ENCODE data around the gene DDX31.

Gene DDX31

GRCh38 chr9:132597073-132597775, 72.6 kb downstream of the DDX31 start:
- DNase-seq, result peak in 27 of 58 donors; percentile 3 to 57 (median 14)

- DNase-seq, result no peak
Measured at GRCh38 chr9:132596200-132596599, 73.6 kb downstream of the DDX31 start.

DNA sequence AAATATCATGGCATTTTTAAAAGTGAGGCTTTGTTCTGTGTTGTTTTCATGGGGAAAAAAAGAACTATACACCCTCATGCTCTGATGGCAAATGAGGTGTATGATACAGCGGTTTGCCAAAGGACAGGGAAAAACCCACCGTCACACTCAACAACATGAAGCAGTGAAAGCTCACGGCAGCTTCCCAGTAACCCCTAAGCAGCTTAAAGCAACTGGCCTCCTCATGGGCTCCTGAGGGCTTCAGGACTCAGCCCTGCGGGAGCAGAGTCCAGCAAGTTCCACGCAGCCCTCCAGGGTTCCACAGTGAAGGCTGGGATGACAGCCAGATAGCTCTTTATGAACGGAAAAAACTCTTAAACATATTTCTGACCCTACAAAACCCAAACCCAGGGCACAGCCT, 74.5 kb downstream of the DDX31 start:
- DNase-seq, result no peak

DNA sequence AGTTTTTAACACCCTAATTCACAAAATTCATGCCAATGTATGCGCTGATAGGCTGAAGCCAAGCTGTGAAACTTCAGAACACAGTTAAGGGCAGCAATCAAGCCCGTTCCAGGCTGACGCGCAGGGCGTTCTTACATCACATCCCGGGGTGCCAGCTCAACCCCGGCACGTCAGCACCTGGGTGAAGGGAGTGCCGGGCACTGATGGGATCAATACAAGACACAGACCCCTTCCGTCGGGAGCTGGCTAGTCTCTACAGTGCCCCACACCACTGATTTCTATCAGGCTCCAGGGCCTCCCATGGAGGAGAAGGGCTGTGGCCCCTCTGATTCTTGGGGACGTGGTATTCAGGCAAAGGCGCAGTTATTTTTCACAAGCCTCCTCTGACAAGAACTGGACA, 75.4 kb downstream of the DDX31 start:
- no peak for DNase-seq

DNA sequence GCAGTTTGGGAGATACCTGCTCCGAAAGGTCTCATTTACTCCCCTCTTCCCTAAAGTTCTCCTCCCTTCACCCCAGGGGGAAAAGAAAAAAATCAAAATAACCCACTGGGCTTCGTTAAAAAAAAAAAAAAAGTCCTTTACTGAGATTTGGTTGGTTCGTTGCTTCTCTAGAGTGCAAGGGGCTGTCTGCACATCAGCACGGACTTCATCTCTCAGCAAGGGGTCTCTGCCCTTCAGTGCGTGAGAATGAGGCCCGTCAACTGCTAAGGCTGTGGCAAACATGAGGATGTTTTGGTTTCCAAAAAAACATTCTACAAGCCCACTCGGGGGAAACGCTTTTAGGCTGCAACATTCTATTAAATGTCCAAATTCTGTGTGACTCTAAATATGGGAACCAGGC, 77.3 kb downstream of the DDX31 start:
- DNase-seq, result no peak

- no peak for DNase-seq
Measured at GRCh38 chr9:132591751-132592314, 78.0 kb downstream of the DDX31 start.

DNA sequence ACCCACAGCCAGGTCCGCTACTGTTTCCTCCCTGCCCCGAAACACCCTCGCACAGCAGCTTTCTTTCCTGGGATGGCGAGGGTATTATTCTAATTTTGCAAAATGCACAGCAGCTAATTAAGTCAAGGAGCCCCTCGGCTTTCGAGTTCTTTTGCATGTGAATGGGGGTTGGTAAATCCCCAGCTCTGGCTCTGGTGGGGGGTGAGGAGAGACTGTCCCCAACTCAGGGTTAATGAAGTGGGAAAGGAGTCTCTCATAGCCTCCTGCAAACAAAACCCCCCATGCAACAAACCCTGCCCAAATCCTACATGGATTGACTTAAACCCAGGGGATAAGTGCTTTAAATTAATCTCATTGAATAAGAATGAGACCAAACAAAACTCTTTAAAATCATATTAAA, 78.5 kb downstream of the DDX31 start:
- DNase-seq, result no peak

- no peak for DNase-seq
Measured at GRCh38 chr9:132590318-132591182, 79.2 kb downstream of the DDX31 start.

DNA sequence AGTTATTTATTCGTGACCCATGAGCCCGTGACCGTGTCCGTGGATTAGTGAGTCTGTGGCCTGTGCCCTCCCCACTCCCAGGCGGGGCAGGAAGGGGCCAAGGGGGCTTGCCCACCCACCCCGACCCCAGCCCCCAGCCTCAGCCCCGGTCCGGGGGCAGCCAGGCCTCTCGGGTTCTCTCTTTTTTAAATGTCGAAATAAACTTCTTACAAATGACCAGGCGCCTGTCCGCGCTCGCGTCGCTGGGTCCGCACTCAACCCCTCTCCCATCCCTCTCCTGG, 79.8 kb downstream of the DDX31 start:
- no peak for DNase-seq

DNA sequence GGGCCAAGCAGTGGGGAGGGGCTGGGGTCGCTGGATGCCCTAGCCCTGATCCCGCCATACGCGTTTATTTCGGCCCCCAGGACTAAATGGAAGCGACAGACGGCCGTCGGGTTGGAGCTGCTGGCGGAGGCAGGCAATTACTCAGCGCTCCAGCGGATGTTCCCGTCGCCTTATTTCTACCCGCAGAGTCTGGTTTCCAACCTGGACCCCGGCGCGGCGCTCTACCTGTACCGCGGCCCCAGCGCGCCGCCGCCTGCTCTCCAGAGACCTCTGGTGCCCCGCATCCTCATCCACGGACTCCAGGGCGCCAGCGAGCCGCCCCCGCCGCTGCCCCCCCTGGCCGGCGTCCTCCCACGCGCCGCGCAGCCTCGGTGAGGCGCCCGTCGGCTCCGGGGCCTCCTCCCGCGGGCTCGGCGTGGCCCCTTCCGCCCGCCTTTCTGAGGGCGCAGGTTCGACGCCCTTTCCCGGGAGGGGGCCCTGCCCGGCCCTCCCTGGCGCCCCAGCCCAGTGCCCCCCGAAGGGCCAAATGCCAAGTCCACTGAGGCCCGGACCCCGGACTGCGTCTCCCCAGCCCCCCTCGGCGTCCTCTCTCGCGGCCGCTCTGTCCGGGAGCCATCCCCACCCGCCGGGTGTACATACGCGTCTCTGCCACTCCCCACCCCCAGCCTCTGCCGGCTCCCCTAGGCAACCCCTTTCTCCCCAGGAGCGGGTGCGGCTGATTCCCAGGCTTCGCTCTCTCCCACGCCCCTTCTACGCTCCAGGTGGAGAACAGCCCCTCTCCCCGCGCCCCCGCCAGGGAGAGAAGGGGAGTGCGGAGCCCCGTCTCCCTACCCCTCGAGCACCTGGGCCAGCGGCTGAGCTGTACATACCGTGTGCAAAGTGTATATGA, 80.4 kb downstream of the DDX31 start:
- DNase-seq, result no peak

- DNase-seq, result no peak
Measured at GRCh38 chr9:132588501-132589147, 81.2 kb downstream of the DDX31 start.

- DNase-seq, result no peak
Measured at GRCh38 chr9:132588098-132588497, 81.7 kb downstream of the DDX31 start.

- DNase-seq, result no peak
Measured at GRCh38 chr9:132587592-132587955, 82.2 kb downstream of the DDX31 start.

GRCh38 chr9:132586830-132587591, 82.8 kb downstream of the DDX31 start:
- DNase-seq, result no peak

DNA sequence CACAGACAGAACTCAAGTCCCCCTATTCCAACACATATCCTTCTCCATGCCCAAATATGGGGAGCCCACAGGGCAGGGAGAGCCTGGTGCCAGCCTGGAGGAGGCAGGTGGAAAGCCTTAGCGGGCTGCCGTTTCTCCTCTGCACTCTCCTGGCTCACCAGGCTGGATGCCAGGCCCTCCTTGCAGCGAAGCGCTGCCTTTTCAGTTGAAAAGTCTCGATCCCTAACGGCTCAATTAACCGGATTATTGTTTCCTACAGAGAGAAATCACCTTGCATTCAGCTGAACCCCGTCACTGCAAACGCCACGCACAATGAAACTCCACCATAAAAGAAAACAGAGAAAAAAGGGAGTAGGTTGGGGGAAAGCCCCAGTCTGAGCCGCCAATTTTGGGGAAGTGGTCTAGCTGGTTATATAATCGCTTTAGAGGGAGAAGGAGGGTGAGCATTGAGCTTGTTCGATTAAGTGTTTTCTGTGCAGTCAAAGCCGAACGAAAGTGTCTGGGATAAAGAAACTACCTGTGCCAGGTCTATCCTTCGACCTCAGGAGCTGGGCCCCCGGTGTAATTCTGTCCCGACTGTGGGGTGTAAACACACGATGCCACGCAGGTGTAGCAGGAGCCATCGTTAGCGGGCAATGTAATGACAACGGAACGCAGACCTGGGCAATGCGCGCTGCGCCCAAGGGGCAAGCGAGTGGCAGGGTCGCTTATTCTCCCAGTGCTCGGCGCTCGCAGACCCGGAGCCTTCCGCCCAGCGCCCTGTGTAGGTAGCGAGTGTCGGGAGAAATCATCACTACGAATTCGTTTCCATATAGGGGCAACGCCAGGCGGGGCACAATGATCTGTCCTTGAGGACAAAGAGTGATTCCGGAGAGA, 83.6 kb downstream of the DDX31 start:
- no peak for DNase-seq

- no peak for DNase-seq
Measured at GRCh38 chr9:132584601-132585560, 84.9 kb downstream of the DDX31 start.

DNA sequence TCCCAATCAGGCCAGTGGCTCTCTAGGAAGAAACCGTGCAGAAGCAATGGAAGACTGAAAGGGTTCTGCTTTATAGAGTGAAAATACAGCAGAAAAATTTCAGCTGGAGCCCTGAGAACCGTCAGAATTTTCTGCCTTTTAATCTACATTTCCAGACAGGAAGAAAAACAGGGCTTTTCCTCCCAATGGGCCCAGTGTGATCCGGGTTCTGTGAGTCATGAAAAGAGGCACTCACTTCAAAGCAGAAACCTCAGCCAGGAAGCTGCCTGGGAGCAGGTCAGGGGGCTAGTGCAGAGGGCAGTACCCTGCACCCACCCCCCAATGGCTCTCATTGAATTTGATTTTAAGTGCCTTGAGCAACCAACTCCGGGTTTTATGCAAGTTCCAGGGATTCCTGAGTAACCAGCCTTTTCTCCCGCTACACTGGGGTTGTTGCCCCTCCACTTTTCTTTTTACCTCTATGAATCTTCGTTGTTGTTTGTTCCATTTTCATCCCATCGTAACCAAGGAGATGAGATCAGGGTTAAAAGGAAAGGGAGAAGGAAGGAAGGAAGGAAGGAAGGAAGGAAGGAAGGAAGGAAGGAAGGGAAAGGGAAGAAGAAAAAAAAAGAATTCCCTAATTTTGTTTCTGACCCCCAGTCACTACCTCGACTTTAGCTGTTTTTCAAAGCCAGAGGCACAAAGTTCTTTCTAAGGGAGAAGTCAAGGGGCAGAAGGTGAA, 86.0 kb downstream of the DDX31 start:
- no peak for DNase-seq

All from anterior cingulate cortex (tissue), 58 donors.